HG03521 (cell line): ENCODE measurements around the gene UBP1.

Source experiments
- ATAC-seq: cut with Tn5 transposase; IDR thresholded peaks from one replicate; pipeline ENCODE4 v1.9.1; 2021; ENCODE audit warnings: mild to moderate bottlenecking, moderate library complexity; ENCODE audit not compliant: unreplicated experiment

The UBP1 gene

GRCh38 chr3:33392144-33392543 is 48.1 kb downstream of the UBP1 start:
- no peak for ATAC-seq

- ATAC-seq, result no peak
Measured at GRCh38 chr3:33391255-33391995, 48.8 kb downstream of the UBP1 start.

GRCh38 chr3:33389908-33390307 is 50.3 kb downstream of the UBP1 start:
- ATAC-seq, result no peak

GRCh38 chr3:33388374-33389100 is 51.7 kb downstream of the UBP1 start:
- no peak for ATAC-seq

GRCh38 chr3:33386631-33387030 is 53.6 kb downstream of the UBP1 start:
- no peak for ATAC-seq

GRCh38 chr3:33385423-33385822 is 54.8 kb downstream of the UBP1 start:
- ATAC-seq, result no peak

- no peak for ATAC-seq
Measured at GRCh38 chr3:33383951-33384350, 56.3 kb downstream of the UBP1 start.

GRCh38 chr3:33380653-33381052 is 59.6 kb downstream of the UBP1 start:
- no peak for ATAC-seq

GRCh38 chr3:33377931-33378330 is 62.3 kb downstream of the UBP1 start:
- ATAC-seq, result no peak

- ATAC-seq, result no peak
Measured at GRCh38 chr3:33377489-33377888, 62.7 kb downstream of the UBP1 start.

- ATAC-seq, result no peak
Measured at GRCh38 chr3:33373082-33373437, 67.1 kb downstream of the UBP1 start.

- ATAC-seq, result peak; percentile 55
Measured at GRCh38 chr3:33372218-33373081, 67.8 kb downstream of the UBP1 start.

GRCh38 chr3:33364531-33365128 is 75.6 kb downstream of the UBP1 start:
- no peak for ATAC-seq

GRCh38 chr3:33364060-33364459 is 76.1 kb downstream of the UBP1 start:
- no peak for ATAC-seq

GRCh38 chr3:33363113-33363800 is 76.9 kb downstream of the UBP1 start:
- ATAC-seq, result no peak

- ATAC-seq, result no peak
Measured at GRCh38 chr3:33360136-33360825, 79.9 kb downstream of the UBP1 start.

- no peak for ATAC-seq
Measured at GRCh38 chr3:33358172-33358781, 81.9 kb downstream of the UBP1 start.

GRCh38 chr3:33355611-33356010 is 84.6 kb downstream of the UBP1 start:
- ATAC-seq, result no peak

- ATAC-seq, result no peak
Measured at GRCh38 chr3:33339758-33340157, 100.4 kb downstream of the UBP1 start.
